CD4-positive, alpha-beta T cell treated with Interleukin-12 subunit alpha and Interleukin-12 subunit beta, for 1 hour (primary cell): Measurements from ENCODE around the gene HELZ.
"Not testable (repeated sequence)": the region's sequence is repeated elsewhere in the genome, so short reads cannot be mapped to it uniquely, and the experiment has no call there.

ENCODE experiments used
- DNase-seq: peaks from one replicate; pipeline ENCODE4 v3.0.0-alpha.2; 2020

HELZ gene

GRCh38 chr17:67180275-67180674, 64.7 kb downstream of the HELZ start:
- no peak for DNase-seq

DNA sequence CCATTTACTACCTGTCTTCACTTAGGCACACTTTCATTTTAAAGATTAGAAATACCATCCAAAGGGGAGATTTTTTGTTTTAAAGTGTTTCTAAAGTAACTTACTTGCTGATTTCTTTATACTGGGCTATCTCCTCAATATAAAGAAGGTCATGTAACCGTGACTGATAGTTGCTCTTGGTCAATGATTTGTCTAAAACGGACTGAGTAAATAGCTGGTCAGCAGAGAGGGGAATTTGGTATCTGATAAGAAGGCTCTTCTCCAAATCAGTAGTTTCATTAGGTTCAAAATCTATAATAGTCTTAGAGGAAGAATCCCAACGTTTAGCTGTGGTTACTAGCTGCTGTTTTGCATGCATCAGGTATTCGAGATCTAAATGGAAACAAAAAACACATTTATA, 66.4 kb downstream of the HELZ start:
- no peak for DNase-seq

GRCh38 chr17:67177732-67178131, 67.3 kb downstream of the HELZ start:
- DNase-seq, result no peak

DNA sequence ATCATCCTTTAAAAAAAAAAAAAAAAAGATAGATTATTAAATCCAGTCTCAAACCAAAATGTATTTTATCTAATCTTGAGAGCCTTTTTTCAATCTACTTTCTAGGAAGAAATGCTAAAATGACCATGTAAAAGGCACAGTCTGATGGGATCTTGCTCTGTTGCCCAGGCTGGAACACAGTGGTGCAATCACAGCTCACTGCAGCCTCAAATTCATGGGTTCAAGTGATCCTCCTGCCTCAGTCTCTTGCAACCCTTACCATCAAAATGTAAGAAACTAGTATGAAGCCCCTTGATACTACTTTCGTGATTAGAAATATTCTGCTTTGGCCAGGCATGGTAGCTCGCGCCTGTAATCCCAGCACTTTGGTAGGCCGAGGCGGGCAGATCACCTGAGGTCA, 70.8 kb downstream of the HELZ start:
- DNase-seq, result no peak

GRCh38 chr17:67171560-67171959, 73.4 kb downstream of the HELZ start:
- DNase-seq, result no peak

DNA sequence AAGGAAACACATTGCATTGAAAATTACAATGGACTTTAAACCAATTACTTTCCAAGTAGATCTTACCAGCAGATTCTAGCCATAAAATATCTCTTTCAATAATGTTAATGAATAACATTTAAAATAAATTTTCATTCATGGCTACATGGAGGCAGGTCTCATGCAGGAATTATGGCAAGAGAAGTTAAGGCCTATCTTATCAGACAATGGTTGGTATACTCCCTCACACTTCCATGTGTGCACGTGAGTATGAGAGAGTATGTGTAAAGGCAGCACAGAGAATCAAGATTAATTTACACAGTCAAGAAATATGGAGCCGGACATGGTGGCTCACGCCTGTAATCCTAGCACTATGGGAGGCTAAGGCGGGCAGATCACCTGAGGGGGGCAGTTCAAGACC, 76.5 kb downstream of the HELZ start:
- no peak for DNase-seq

DNA sequence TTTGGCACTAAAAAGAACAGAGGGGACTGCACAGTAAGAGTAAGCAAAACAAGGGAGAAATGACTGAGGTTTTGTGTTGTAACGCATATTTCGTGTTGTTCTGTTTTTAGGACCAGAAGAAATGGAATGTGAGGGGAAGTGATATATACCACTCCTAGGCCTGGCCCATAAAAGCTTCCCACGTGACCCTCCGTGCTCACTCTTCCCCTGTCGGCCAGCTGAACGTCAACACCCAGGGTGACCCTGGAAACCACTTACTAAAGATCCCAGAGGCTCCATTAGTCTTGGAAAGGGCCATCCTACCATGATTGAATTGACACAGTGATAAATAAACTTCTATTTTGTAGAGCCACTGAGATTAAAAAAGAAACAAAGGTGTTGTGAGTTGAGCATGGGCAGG, 79.8 kb downstream of the HELZ start:
- DNase-seq, result no peak

- DNase-seq, result no peak
These were observed 80.7 kb downstream of the HELZ start for GRCh38 chr17:67164302-67164701.

DNA sequence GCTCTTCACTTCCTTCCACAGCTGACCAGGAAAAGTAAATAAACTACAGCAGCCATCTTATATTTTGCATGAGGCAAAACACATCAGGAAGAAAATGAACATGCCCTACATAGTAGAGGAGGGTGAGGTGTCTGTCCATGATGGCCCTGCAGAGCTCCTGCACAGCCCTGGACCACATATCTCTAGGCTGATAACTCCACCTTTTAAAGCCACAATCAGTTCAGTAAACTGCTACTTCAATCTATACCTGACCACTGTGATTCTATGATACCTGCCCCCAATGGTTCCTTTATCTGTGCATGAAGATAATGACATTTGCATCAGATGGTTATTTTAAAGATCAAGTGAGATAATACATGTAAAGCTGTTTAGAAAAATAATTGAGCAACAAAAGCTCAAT, 82.2 kb downstream of the HELZ start:
- DNase-seq, result no peak

DNA sequence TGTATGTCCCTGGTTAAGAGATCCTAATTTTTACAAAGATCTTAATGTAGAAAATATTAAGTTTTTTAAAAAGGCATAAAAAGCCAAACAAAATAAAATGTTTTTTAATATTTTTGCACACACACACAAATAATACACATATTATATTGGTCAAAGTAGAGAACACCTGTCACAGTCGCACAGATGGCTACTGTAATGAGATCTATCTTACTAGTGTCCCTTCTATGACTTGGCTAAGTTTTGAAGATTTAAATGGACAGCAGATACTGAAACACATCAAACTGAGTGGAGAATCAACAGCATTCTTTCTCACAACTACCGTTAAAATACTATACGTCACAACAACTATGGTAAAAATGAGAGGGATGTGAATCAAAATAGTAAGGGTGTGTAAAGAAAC, 83.4 kb downstream of the HELZ start:
- no peak for DNase-seq

GRCh38 chr17:67160791-67161190, 84.2 kb downstream of the HELZ start:
- DNase-seq, result no peak

DNA sequence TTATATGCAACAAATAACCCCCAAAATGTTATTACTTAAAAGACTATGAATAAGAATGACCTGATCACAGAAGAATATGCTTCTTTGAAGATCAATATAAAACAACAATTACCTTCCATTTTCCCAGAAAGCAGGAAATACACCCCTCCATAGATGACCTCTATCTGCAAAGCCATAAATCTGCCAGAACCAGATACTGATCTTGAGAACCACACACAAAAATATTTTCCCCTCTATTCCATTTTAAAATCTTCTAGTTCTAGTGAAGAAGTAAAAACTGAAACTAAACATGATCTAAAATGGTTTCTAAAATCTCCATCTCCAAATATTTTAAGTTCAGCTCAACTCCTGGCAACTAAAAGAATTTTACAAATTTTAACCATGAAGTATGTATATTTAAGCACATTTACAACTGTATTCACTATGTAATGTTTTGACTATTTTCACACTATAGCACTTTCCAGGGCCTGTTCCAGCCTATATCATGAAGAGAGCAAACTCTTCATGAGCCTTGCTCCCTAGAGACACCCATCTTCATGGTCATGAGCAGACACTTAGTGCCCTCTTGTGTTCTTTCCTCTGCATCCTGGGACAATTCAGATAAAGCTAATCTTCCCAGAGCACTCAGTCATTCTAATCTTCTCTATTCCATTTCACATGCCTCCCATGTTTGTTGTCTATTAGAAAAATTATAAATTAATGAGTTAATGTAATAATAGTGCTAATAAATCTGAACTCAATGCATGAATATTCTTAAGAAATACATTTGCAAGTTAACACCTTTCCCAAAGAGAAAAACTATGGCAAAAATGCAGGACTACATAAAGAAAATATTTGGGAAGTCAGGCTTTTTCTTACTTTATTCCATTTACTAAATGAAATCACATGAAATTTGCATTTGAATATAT, 87.0 kb downstream of the HELZ start:
- peak; percentile 7 for DNase-seq

DNA sequence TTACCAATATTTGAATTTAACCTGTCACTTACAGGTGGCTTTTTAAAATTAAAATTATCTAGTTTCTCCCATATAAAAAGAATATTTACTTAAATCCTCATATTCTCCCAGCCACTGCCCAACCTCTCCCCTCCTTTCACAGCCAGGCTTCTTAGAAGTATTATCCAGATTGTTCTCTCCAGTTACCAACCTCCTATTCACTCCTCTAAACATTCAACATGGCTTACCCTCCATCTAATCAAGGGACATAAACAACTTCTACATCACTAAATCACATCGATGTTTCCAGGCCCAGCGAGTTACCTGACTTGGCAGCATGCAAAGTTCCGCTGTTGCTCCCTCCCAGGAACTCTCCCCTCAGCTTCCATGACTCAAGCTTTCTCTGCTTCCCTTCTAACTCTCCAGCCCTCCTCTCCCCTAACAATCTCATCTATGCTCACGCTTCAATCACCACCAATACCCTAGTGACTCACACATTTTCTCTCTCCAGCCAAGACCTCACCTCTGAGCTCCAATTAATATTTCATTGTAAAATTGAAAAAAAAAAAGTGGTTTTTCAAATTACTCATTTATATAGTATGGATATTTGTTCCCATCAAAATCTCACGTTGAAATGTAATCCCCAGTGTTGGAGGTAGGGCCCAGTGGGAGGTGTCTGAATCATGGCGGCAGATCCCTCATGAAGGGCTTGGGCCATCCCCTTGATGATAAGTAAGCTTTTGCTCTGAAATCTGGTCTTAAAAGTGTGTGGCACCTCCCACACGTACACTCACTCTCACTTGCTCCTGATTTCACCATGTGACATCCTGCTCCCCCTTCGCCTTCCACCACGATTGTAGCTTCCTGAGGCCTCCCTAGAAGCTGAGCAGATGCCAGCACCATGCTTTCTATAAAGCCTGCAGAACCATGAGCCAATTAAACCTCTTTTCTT, 88.5 kb downstream of the HELZ start:
- no peak for DNase-seq

DNA sequence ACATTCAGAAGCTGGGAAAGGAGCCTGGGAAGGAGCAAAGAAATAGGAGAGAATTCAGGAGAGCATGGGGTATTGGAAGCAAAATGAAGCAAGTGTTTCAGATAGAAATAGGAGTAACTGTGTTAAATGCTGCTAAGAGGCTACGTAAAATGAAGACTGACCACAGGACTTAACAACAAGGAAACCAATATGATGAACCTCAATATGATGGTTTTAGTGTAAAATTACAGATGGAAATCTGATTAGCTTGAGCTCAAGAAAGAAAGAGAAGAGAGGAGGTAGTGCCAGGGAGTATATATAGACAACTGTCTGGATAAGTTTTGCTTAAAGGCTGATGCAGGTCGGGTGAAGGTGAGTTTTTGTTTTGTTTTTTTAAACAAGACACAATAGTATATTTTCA, 92.2 kb downstream of the HELZ start:
- DNase-seq, result no peak

DNA sequence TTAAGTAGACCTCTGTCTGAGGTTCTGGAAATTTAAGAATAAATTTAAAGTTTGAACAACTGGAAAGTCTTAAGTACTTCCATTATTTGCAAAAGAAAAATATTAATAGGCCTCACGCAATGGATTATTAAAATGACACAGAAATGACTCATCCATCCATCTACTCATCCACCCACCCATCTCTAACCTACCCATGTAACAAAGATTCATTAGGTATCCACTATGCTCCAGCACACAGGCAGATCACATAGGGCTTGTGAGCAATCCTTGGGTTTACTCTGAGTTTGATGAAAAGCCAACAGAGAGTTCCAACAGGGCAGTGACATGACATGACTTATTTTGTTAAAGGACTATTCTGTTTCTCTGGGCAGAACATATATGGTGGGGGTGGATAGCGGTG, 93.3 kb downstream of the HELZ start:
- DNase-seq, result no peak

GRCh38 chr17:67150826-67151225, 94.2 kb downstream of the HELZ start:
- DNase-seq, result no peak

DNA sequence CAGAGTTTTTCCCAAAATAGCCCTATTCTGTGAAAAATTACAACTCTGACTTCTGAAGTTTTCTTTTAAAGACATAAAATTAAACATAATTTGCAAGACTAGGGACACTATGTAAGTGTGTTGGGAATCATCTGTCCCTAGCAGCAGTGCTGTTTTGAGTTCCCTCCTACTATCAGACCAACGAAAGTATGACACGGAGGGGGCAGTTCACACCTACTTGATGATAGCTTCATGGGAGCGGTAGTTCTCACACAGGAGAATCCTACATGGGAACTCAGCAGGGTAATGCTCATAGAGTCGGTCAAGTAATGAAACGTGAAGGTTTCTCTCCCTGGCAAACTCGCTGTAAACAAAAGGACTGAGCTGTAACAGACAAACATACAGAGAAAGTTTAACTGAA, 96.6 kb downstream of the HELZ start:
- DNase-seq, result no peak

GRCh38 chr17:67145183-67145805, 99.7 kb downstream of the HELZ start:
- DNase-seq, result no peak

GRCh38 chr17:67143318-67143717, 101.7 kb downstream of the HELZ start:
- DNase-seq, result no peak

DNA sequence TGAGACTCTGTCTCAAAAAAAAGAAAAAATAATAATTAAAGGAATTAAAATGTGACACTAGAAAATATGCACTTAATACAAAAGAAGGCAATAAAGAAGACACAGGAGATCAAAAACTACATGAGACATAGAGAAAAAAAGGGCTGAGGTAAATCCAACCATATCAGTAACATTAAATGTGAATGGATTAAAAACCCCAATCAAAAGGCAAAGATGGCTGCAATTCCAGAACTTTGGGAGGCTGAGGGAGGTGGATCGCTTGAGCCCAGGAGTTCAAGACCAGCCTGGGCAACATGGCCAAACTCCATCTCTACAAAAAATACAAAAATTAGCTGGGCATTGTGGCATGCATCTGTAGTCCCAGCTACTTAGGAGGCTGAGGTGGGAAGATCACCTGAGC, 103.0 kb downstream of the HELZ start:
- DNase-seq, result not testable (repeated sequence)

- no peak for DNase-seq
These were observed 105.0 kb downstream of the HELZ start for GRCh38 chr17:67139784-67140665.

- DNase-seq, result no peak
These were observed 105.7 kb downstream of the HELZ start for GRCh38 chr17:67139289-67139688.
